OCI-LY1 (cell line): ENCODE results near the gene CARD8.
"Not testable (repeated sequence)": the region's sequence is repeated elsewhere in the genome, so short reads cannot be mapped to it uniquely, and the experiment has no call there.

Experiments used
- EZH2 ChIP-seq: fragments of 200-600 bp; sonication (generic), shearing (Covaris generic); IDR thresholded peaks from 2 replicates; pipeline ENCODE4 v1.8.0; 2017; ENCODE audit warnings: borderline replicate concordance, mixed run types, mild to moderate bottlenecking, antibody characterized with exemption, low read length, moderate library complexity, mixed read lengths
- TF ChIP-seq, protein P1 (sequence below): fragments of 200-600 bp; sonication (generic), shearing (Covaris generic); IDR thresholded peaks from 2 replicates; pipeline ENCODE4 v1.5.1; 2017; ENCODE audit warnings: mild to moderate bottlenecking, antibody characterized with exemption, low read length, moderate library complexity, mixed read lengths

DNA sequence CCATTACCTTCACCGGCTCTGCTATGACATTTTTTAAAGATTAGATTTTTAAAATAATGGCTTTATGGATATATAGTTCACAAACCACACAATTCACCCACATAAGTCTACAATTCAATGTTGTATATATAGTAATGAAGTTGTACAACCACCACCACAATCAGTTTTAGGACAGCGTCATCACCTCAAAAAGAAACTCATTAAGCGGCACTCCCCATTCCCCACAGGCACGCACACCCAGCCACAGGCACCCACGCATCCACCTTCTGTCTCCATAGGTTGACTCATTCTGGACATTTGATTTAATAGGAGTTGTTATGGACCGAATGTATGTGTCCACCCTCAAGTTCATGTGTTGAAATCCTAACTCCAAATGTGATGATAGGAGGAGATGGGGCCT is 13.9 kb downstream of the CARD8 start:
- TF ChIP-seq, protein P1, sequence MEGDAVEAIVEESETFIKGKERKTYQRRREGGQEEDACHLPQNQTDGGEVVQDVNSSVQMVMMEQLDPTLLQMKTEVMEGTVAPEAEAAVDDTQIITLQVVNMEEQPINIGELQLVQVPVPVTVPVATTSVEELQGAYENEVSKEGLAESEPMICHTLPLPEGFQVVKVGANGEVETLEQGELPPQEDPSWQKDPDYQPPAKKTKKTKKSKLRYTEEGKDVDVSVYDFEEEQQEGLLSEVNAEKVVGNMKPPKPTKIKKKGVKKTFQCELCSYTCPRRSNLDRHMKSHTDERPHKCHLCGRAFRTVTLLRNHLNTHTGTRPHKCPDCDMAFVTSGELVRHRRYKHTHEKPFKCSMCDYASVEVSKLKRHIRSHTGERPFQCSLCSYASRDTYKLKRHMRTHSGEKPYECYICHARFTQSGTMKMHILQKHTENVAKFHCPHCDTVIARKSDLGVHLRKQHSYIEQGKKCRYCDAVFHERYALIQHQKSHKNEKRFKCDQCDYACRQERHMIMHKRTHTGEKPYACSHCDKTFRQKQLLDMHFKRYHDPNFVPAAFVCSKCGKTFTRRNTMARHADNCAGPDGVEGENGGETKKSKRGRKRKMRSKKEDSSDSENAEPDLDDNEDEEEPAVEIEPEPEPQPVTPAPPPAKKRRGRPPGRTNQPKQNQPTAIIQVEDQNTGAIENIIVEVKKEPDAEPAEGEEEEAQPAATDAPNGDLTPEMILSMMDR = not testable (repeated sequence)
- TF ChIP-seq EZH2 = not testable (repeated sequence)
